Measurements from ENCODE around the gene ZNF385B.
"Not testable (repeated sequence)": the region's sequence is repeated elsewhere in the genome, so short reads cannot be mapped to it uniquely, and the experiment has no call there.

Gene ZNF385B

GRCh38 chr2:179642462-179642861, 218.9 kb downstream of the ZNF385B start:
- no peak for TF ChIP-seq CTCF (IDR thresholded peaks at IDR 0.05; ENCODE audit: insufficient read depth, low read depth, low read length, missing control alignments)
- no peak overlapping the region for H3K4me3 ChIP-seq (ENCODE audit: low read depth, low read length)
- no peak for DNase-seq (ENCODE audit: low read depth)

- DNase-seq (ENCODE audit: low read depth) = no peak
- no peak for TF ChIP-seq CTCF (IDR thresholded peaks at IDR 0.05; ENCODE audit: insufficient read depth, low read depth, low read length, missing control alignments)
- H3K4me3 ChIP-seq (ENCODE audit: low read depth, low read length) = no peak overlapping the region
Observed at GRCh38 chr2:179636995-179637394, 224.4 kb downstream of the ZNF385B start.

- TF ChIP-seq CTCF (IDR thresholded peaks at IDR 0.05; ENCODE audit: insufficient read depth, low read depth, low read length, missing control alignments) = no peak
- no peak overlapping the region for H3K4me3 ChIP-seq (ENCODE audit: low read depth, low read length)
- no peak for DNase-seq (ENCODE audit: low read depth)
Observed at GRCh38 chr2:179636100-179636980, 225.1 kb downstream of the ZNF385B start.

- not testable (repeated sequence) for H3K4me3 ChIP-seq (ENCODE audit: low read depth, low read length); DNase-seq (ENCODE audit: low read depth)
Observed at GRCh38 chr2:179631769-179632385, 229.5 kb downstream of the ZNF385B start.

- not testable (repeated sequence) for DNase-seq (ENCODE audit: low read depth)
Observed at GRCh38 chr2:179629776-179630175, 231.6 kb downstream of the ZNF385B start.

GRCh38 chr2:179626261-179626660, 235.2 kb downstream of the ZNF385B start:
- no peak for TF ChIP-seq CTCF (IDR thresholded peaks at IDR 0.05; ENCODE audit: insufficient read depth, low read depth, low read length, missing control alignments)
- no peak for DNase-seq (ENCODE audit: low read depth)
- no peak overlapping the region for H3K4me3 ChIP-seq (ENCODE audit: low read depth, low read length)

More at GRCh38 chr2:179629776-179630175, 231.6 kb downstream of the ZNF385B start:
- H3K4me3 ChIP-seq (ENCODE audit: low read depth, low read length) = not testable (repeated sequence)

GRCh38 chr2:179622635-179623300, 238.6 kb downstream of the ZNF385B start:
- DNase-seq (ENCODE audit: low read depth) = no peak
- no peak for TF ChIP-seq CTCF (IDR thresholded peaks at IDR 0.05; ENCODE audit: insufficient read depth, low read depth, low read length, missing control alignments)
- no peak overlapping the region for H3K4me3 ChIP-seq (ENCODE audit: low read depth, low read length)

Measured in GM12865 (cell line).